22Rv1 (cell line): ENCODE data around the gene HIC1.

Experiments used
- ZFX ChIP-seq: fragments of 450-650 bp; IDR thresholded peaks from 2 replicates; pipeline ENCODE4 v1.6.1; 2017; ENCODE audit warnings: antibody characterized with exemption, borderline replicate concordance
- TF ChIP-seq, protein P1 (sequence below): fragments of 450-650 bp; IDR thresholded peaks from 2 replicates; pipeline ENCODE4 v1.5.1; 2017; ENCODE audit warnings: mild to moderate bottlenecking

DNA sequence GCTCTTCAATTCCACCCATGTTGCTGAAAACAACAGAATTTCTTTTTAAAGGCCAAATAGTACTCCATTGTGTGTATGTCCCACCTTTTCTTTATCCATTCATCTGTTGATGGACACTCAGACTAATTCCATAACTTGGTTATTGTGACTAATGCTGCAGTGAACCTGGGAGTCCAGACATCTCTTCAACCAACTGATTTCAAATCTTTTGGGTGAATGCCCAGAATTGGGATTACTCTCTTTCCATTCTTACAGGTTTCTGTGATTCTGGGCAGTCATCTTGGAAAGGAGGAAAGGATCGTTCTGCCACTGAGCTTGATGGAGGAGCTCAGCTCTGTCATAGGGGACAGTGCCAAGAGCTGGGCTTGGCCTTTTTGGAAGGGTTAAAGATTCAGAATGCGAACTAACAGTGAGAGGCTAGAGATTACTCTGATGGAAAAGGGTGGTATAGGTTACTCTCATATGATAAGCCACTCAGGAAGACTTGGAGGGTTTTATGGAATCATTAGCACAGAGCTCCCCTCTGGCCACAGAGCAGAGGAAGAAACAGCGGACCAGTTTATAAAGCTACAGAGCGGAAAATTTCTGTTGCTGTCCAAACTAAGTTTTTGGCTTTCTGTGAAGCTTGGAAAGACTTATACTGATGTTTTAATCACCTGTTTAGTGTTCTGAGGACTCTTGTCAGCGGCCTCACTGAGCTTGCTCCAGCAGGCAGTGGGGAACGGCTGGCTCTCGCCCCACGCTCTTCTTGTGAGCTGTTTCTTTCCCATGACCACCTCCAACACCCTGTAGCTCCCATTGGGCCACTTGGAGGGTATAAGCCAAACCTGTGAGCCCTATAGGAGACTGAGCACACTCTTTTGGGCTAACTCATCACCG is 48.3 kb downstream of the HIC1 start:
- TF ChIP-seq ZFX: no peak
- TF ChIP-seq, protein P1, sequence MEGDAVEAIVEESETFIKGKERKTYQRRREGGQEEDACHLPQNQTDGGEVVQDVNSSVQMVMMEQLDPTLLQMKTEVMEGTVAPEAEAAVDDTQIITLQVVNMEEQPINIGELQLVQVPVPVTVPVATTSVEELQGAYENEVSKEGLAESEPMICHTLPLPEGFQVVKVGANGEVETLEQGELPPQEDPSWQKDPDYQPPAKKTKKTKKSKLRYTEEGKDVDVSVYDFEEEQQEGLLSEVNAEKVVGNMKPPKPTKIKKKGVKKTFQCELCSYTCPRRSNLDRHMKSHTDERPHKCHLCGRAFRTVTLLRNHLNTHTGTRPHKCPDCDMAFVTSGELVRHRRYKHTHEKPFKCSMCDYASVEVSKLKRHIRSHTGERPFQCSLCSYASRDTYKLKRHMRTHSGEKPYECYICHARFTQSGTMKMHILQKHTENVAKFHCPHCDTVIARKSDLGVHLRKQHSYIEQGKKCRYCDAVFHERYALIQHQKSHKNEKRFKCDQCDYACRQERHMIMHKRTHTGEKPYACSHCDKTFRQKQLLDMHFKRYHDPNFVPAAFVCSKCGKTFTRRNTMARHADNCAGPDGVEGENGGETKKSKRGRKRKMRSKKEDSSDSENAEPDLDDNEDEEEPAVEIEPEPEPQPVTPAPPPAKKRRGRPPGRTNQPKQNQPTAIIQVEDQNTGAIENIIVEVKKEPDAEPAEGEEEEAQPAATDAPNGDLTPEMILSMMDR: no peak
